Panc1 (cell line): ENCODE results near the gene BICRAL.

Source experiments
- CTCF ChIP-seq: fragments of 450-650 bp; IDR thresholded peaks from 2 replicates; pipeline ENCODE4 v1.5.1; 2017; ENCODE audit warnings: mild to moderate bottlenecking
- POLR2AphosphoS5 ChIP-seq: IDR thresholded peaks from 2 replicates; pipeline ENCODE4 v1.6.1; 2012; ENCODE audit warnings: mild to moderate bottlenecking, low read depth, low read length, moderate library complexity
- REST ChIP-seq, 2 experiments: IDR thresholded peaks; 2 replicates each; pipeline ENCODE4 v1.6.1; 2011 to 2012; ENCODE audit warnings: low read depth in 2 of 2, control low read depth in 1 of 2, low read length in 1 of 2, mild to moderate bottlenecking in 1 of 2, moderate library complexity in 1 of 2; ENCODE audit not compliant: insufficient read depth in 1 of 2
- SIN3A ChIP-seq: IDR thresholded peaks from 2 replicates; pipeline ENCODE4 v1.6.1; 2012; ENCODE audit warnings: low read depth, mild to moderate bottlenecking, low read length, moderate library complexity, borderline replicate concordance; ENCODE audit not compliant: insufficient read depth
- TCF7L2 ChIP-seq: IDR thresholded peaks from 2 replicates; pipeline ENCODE4 v1.6.1; 2011; ENCODE audit warnings: mild to moderate bottlenecking, low read depth, low read length, inconsistent platforms

GRCh38 chr6:42769051-42769450 is 12.8 kb upstream of the BICRAL start:
- TF ChIP-seq CTCF (no peak), REST (IDR thresholded peaks at IDR 0.05; ENCODE audit: insufficient read depth in 1 of 2, low read depth in 2 of 2, low read length in 1 of 2) (no peak), POLR2AphosphoS5 (no peak), SIN3A (no peak), TCF7L2 (no peak)
